Endothelial cell of umbilical vein (primary cell): ENCODE results near the gene ABCA1. TPM values are rescaled to one million over a fixed set of nuclear protein-coding genes. Genes with fewer than 3 reads are reported as not detected.

Experiments
- BruUV-seq: library from RNA; stranded (reverse); fragments of 400-500 nt; replicated peaks from 2 replicates; lab custom pipeline; 2021; lab: Mats Ljungman, UMichigan
- CTCF ChIA-PET: fragments of 300-600, 350-600 bp; sonication (Branson Sonifier 250); formaldehyde crosslinking; loops from one replicate; lab custom pipeline; 2021; ENCODE audit warnings: antibody characterized with exemption, inconsistent platforms; lab: Charles Lee
- POLR2A ChIA-PET: fragments of 300-600, 350-600 bp; sonication (Branson Sonifier 250); formaldehyde crosslinking; loops from one replicate; lab custom pipeline; 2021; ENCODE audit warnings: antibody characterized with exemption, inconsistent platforms; lab: Charles Lee
- DNase-seq: peaks from one replicate; pipeline ENCODE4 v3.0.0-alpha.2; 2011; ENCODE audit warnings: low read depth, low spot score
- FAIRE-seq: peaks from 2 replicates; lab custom pipeline; 2011; peaks lifted over from hg19 to GRCh38; lab: Jason Lieb, UNC
- H2AFZ ChIP-seq: 2 replicates; pipeline ENCODE4 v1.6.0; 2012; ENCODE audit warnings: low read depth, low read length, control low read depth, inconsistent platforms
- H3K27ac ChIP-seq: 2 replicates; pipeline ENCODE4 v1.5.1; 2011; ENCODE audit warnings: low read depth, mild to moderate bottlenecking, control low read depth, low read length, moderate library complexity; ENCODE audit not compliant: insufficient read depth
- H3K27me3 ChIP-seq, 2 experiments: 2 replicates each; pipeline versions ENCODE4 v1.6.0 to v1.6.1; 2011; ENCODE audit warnings: low read length in 2 of 2, mixed read lengths in 1 of 2; ENCODE audit not compliant: control insufficient read depth in 2 of 2, insufficient read depth in 2 of 2
- H3K36me3 ChIP-seq, 2 experiments: 2 replicates in 1 of 2; 3 replicates in 1 of 2; pipeline ENCODE4 v1.5.1; 2011; ENCODE audit warnings: low read length in 2 of 2, mild to moderate bottlenecking in 1 of 2, moderate library complexity in 1 of 2; ENCODE audit not compliant: control insufficient read depth in 2 of 2, insufficient read depth in 2 of 2; ENCODE audit errors: extremely low read depth in 1 of 2
- H3K4me1 ChIP-seq: 3 replicates; pipeline ENCODE4 v1.5.1; 2011; ENCODE audit warnings: mild to moderate bottlenecking, low read length; ENCODE audit not compliant: control insufficient read depth, insufficient read depth; ENCODE audit errors: extremely low read depth
- H3K4me2 ChIP-seq: 2 replicates; pipeline ENCODE4 v1.6.1; 2011; ENCODE audit warnings: low read length, control low read depth, mixed read lengths; ENCODE audit not compliant: insufficient read depth
- H3K4me3 ChIP-seq, 3 experiments: fragments of 200-600 bp in 1 of 3; sonication (generic), shearing (Covaris generic) in 1 of 3; replicated peaks in 1 of 3; 2 replicates each; pipeline ENCODE4 v1.5.1; 2011 to 2016; ENCODE audit warnings: control low read depth in 3 of 3, low read length in 3 of 3, mild to moderate bottlenecking in 2 of 3, inconsistent platforms in 1 of 3, low read depth in 1 of 3, moderate library complexity in 1 of 3; ENCODE audit not compliant: insufficient read depth in 1 of 3
- H3K79me2 ChIP-seq: 2 replicates; pipeline ENCODE4 v1.6.0; 2012; ENCODE audit warnings: low read length, inconsistent platforms; ENCODE audit not compliant: control insufficient read depth, insufficient read depth
- H3K9ac ChIP-seq: replicated peaks from 2 replicates; pipeline ENCODE3; 2011; ENCODE audit warnings: low read length, control low read depth; ENCODE audit not compliant: insufficient read depth; ENCODE audit errors: extremely low read depth
- H3K9me1 ChIP-seq: replicated peaks from 3 replicates; pipeline ENCODE4 v1.6.0; 2011; ENCODE audit warnings: mild to moderate bottlenecking, low read length; ENCODE audit not compliant: control insufficient read depth, insufficient read depth; ENCODE audit errors: extremely low read depth
- H3K9me3 ChIP-seq: replicated peaks from 2 replicates; pipeline ENCODE4 v1.5.1; 2012; ENCODE audit warnings: low read length, inconsistent platforms; ENCODE audit not compliant: control insufficient read depth, insufficient read depth
- H4K20me1 ChIP-seq: replicated peaks from 2 replicates; pipeline ENCODE3; 2011; ENCODE audit warnings: mild to moderate bottlenecking, low read length; ENCODE audit not compliant: control insufficient read depth, insufficient read depth; ENCODE audit errors: extremely low read depth
- CTCF ChIP-seq, 2 donors: IDR thresholded peaks; 1 replicate in 1 of 2; 2 replicates in 1 of 2; pipeline ENCODE4 v1.5.1; 2011; ENCODE audit warnings: low read length in 2 of 2, mild to moderate bottlenecking in 2 of 2, moderate library complexity in 2 of 2, control low read depth in 1 of 2, inconsistent platforms in 1 of 2, low read depth in 1 of 2; ENCODE audit not compliant: insufficient read depth in 1 of 2; ENCODE audit errors: extremely low read depth in 1 of 2
- EZH2 ChIP-seq: IDR thresholded peaks from 2 replicates; pipeline ENCODE4 v1.6.1; 2012; ENCODE audit warnings: borderline replicate concordance, low read depth, mild to moderate bottlenecking, moderate library complexity, low read length, inconsistent platforms; ENCODE audit not compliant: severe bottlenecking
- FOS ChIP-seq: IDR thresholded peaks from 2 replicates; pipeline ENCODE4 v1.6.1; 2011; ENCODE audit warnings: mild to moderate bottlenecking, low read length, moderate library complexity, borderline replicate concordance; ENCODE audit not compliant: insufficient read depth
- GATA2 ChIP-seq: IDR thresholded peaks from 2 replicates; pipeline ENCODE4 v1.7.0; 2011; ENCODE audit warnings: low read depth, mild to moderate bottlenecking, moderate library complexity, mixed read lengths, low read length; ENCODE audit not compliant: insufficient read length, insufficient read depth
- JUN ChIP-seq: IDR thresholded peaks from 2 replicates; pipeline ENCODE4 v1.6.1; 2011; ENCODE audit warnings: borderline replicate concordance, low read depth; ENCODE audit not compliant: insufficient read length, insufficient read depth
- MAX ChIP-seq: IDR thresholded peaks from 2 replicates; pipeline ENCODE4 v1.6.1; 2011; ENCODE audit not compliant: insufficient read depth, insufficient read length
- MYC ChIP-seq: IDR thresholded peaks from one replicate; pipeline ENCODE4 v1.6.1; 2011; ENCODE audit warnings: mild to moderate bottlenecking, low read depth, low read length
- POLR2A ChIP-seq: IDR thresholded peaks from 2 replicates; pipeline ENCODE4 v1.6.1; 2012; ENCODE audit warnings: low read depth, mild to moderate bottlenecking, control low read depth, low read length
- POLR2AphosphoS5 ChIP-seq: IDR thresholded peaks from 2 replicates; pipeline ENCODE4 v1.6.1; 2012; ENCODE audit warnings: low read depth, mild to moderate bottlenecking, control low read depth, low read length, moderate library complexity; ENCODE audit not compliant: insufficient read depth
- dilution Hi-C: fragments of 300-500 bp; cut with MboI; formaldehyde crosslinking; loops from one replicate; pipeline ENCODE4 v1.15.0; 2019; ENCODE audit warnings: low sequenced_read_pairs; ENCODE audit not compliant: extremely low pct_ligation_motif_present
- intact Hi-C: fragments of 100-400 bp; cut with micrococcal nuclease; formaldehyde crosslinking; loops from one replicate; pipeline ENCODE4 v1.10.0; 2022
- polyA plus RNA-seq, 4 experiments: library from polyadenylated mRNA; depleted of rRNA in 3 of 4; stranded (reverse) in 3 of 4; unstranded in 1 of 4; fragments of >200 nt; gene quantifications; 2 replicates each; pipeline versions ENCODE4 v1.2.1 to v1.2.3, GENCODE V29; 2011 to 2012; ENCODE audit warnings: missing spikeins in 1 of 4
- total RNA-seq: library from RNA; stranded (reverse); gene quantifications from 2 replicates; pipeline ENCODE4 v1.2.3, GENCODE V29; 2021

ABCA1 gene
- total and polyA plus RNA-seq, 2 donors (not counting 3 experiments of a cell fraction or from before 2014, with no cell fraction given): 2.4 to 9.8 TPM

- Histone ChIP-seq H4K20me1 (no peaks in the 10 kb centered on the region), H3K27me3 (peaks cover 0 to 3% of the 10 kb centered on the region in 2 experiments), H3K9me1 (no peaks in the 10 kb centered on the region), H2AFZ (no peak overlapping the region), H3K27ac (no peak overlapping the region), H3K4me2 (no peak overlapping the region), H3K4me3 (no peak overlapping the region), H3K9me3 (no peaks in the 10 kb centered on the region), H3K9ac (no peak overlapping the region), H3K79me2 (no peaks in the 10 kb centered on the region), H3K36me3 (no peaks in the 10 kb centered on the region), H3K4me1 (no peaks in the 10 kb centered on the region)
- BruUV-seq: no TSS peak
- intact Hi-C loops: no loop called here
- TF ChIP-seq CTCF (IDR thresholded peaks at IDR 0.05; ENCODE audit: extremely low read depth in 1 of 2, insufficient read depth in 1 of 2, low read depth in 1 of 2, low read length in 2 of 2): no peak
- TF ChIP-seq POLR2AphosphoS5: no peak
- no peak for TF ChIP-seq FOS
- no peak for TF ChIP-seq JUN
- no peak for TF ChIP-seq GATA2
- no peak for TF ChIP-seq POLR2A
- no peak for TF ChIP-seq EZH2
- no peak for TF ChIP-seq MAX
- no peak for TF ChIP-seq MYC
- CTCF ChIA-PET: interaction anchor here (0.6 to 1.3 kb wide), 5 partner anchors 8 to 37 kb away, joined by 3 to 4 read pairs (median 3); no protein-coding TSS in a partner anchor
- DNase-seq (no peak), FAIRE-seq (no peak)
- dilution Hi-C loops: no loop called here
- POLR2A ChIA-PET: no interaction called here
These were observed 27.6 kb downstream of the ABCA1 start for GRCh38 chr9:104900324-104900723.
